ENCODE data around the gene BMAL1. TPM values are rescaled to one million over a fixed set of nuclear protein-coding genes. Genes with fewer than 3 reads are reported as not detected.

Gene BMAL1
- total and polyA plus RNA-seq, 2 of the 8 experiments (the other 6 are each of a cell fraction or from before 2014, with no cell fraction given): 6.8 to 6.9 TPM

DNA sequence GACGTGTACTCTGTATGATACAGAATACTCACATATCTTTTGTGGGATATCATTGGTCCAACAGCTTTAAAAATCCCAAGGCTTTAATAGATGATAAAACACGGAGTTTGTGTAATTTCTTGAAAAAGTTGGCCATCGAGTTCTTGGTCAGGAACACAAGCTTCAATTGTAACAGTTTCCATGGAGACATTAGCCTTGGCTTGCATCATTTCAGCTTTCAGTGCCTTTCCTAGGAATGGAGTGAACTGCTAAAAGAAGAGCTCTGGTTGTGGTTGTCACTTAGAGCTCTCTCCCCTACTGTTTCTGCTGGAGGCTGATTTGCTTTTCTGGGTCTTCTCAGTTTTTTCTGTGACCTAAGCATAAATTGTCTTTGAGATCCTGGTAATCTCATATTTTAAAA is 14.2 kb downstream of the BMAL1 start:
- H3K4ac ChIP-seq (replicated peaks; ENCODE audit: insufficient read length, low read depth, low read length): no peak overlapping the region
- H4K5ac ChIP-seq (ENCODE audit: insufficient read length, low read depth, low read length): no peak overlapping the region
- no peak overlapping the region for H2BK12ac ChIP-seq (ENCODE audit: low read depth, low read length)
- H3K27me3 ChIP-seq (replicated peaks in 1 of 4; ENCODE audit: control insufficient read depth in 3 of 4, extremely low read depth in 1 of 4, insufficient read depth in 3 of 4, low read length in 3 of 4): no peaks in the 10 kb centered on the region
- H3K4me3 ChIP-seq (ENCODE audit: extremely low read depth in 1 of 4, insufficient read depth in 2 of 4, low read depth in 3 of 4, low read length in 4 of 4): no peak overlapping the region
- no peak overlapping the region for H2BK15ac ChIP-seq (ENCODE audit: low read length)
- H3K18ac ChIP-seq (ENCODE audit: extremely low read depth, low read length): no peak overlapping the region
- FAIRE-seq (no peak), DNase-seq (ENCODE audit: low read depth in 1 of 2, low spot score in 2 of 2) (no peak)
- no peak overlapping the region for H4K91ac ChIP-seq (replicated peaks; ENCODE audit: insufficient read length, low read length)
- no peak for TF ChIP-seq KDM4A (IDR thresholded peaks at IDR 0.05; ENCODE audit: low read depth, low read length, severe bottlenecking)
- no peak for TF ChIP-seq CBX5 (IDR thresholded peaks at IDR 0.05; ENCODE audit: low read depth, low read length)
- no peak for TF ChIP-seq TEAD4 (IDR thresholded peaks at IDR 0.05; ENCODE audit: low read depth, low read length)
- H3K79me2 ChIP-seq (ENCODE audit: control insufficient read depth in 1 of 2, insufficient read depth in 2 of 2, low read length in 2 of 2): no peaks in the 10 kb centered on the region
- no peak overlapping the region for H3K27ac ChIP-seq (ENCODE audit: low read depth, low read length)
- no peak overlapping the region for H3K23ac ChIP-seq (ENCODE audit: insufficient read length)
- no peak overlapping the region for H2BK120ac ChIP-seq (replicated peaks; ENCODE audit: low read depth, low read length)
- H2BK5ac ChIP-seq (ENCODE audit: low read depth, low read length): no peak overlapping the region
- H3K9ac ChIP-seq (replicated peaks in 1 of 4; ENCODE audit: extremely low read depth in 1 of 4, low read depth in 3 of 4, low read length in 3 of 4): no peak overlapping the region
- no peak overlapping the region for H3K14ac ChIP-seq (ENCODE audit: insufficient read length)
- POLR2A ChIA-PET (ENCODE audit: partially characterized antibody): interaction anchor here (1.1 kb wide), 1 partner anchor 11 kb away, joined by 3 read pairs; no protein-coding TSS in a partner anchor
- no peak overlapping the region for H3K56ac ChIP-seq (replicated peaks; ENCODE audit: insufficient read length, low read depth, low read length)
- no peaks in the 10 kb centered on the region for H3K9me3 ChIP-seq (ENCODE audit: insufficient read depth in 2 of 2, low read depth in 1 of 2, low read length in 1 of 2)
- CTCF ChIA-PET (ENCODE audit: partially characterized antibody): interaction anchor here (0.7 to 4.0 kb wide), 9 partner anchors 13 to 1092 kb away, joined by 3 to 25 read pairs (median 5); no protein-coding TSS in a partner anchor
- no peak overlapping the region for H2AFZ ChIP-seq (ENCODE audit: low read length)
- H2AK5ac ChIP-seq (ENCODE audit: low read depth, low read length): no peak overlapping the region
- peaks cover 0 to 7% of the 10 kb centered on the region in 2 experiments for H4K20me1 ChIP-seq (replicated peaks in 1 of 2; ENCODE audit: control insufficient read depth in 1 of 2, insufficient read depth in 2 of 2, low read length in 2 of 2)
- 91% methylated on average over 3 of the region's 3 CpGs; no CpG with 5 or more reads in 1 of the 2 experiments for WGBS, 2 experiments (ENCODE audit: extremely low coverage in 1 of 2, insufficient coverage in 1 of 2, insufficient read length in 1 of 2, insufficient replicate concordance in 2 of 2, low coverage in 1 of 2, low lambda C conversion rate in 2 of 2, missing lambda C conversion rate in 1 of 2)
- H3K36me3 ChIP-seq (ENCODE audit: control insufficient read depth in 2 of 4, insufficient read depth in 4 of 4, low read length in 3 of 4): no peaks in the 10 kb centered on the region
- no peaks in the 10 kb centered on the region for H3K23me2 ChIP-seq (ENCODE audit: low read depth, low read length)
- H4K8ac ChIP-seq (ENCODE audit: extremely low read depth, insufficient read depth, low read length): no peak overlapping the region
- H3K4me1 ChIP-seq (replicated peaks in 1 of 4; ENCODE audit: control insufficient read depth in 3 of 4, insufficient read depth in 4 of 4, low read length in 3 of 4): no peaks in the 10 kb centered on the region
- no peak overlapping the region for H3K4me2 ChIP-seq (ENCODE audit: insufficient read depth in 1 of 2, low read depth in 2 of 2, low read length in 2 of 2)
- H3K79me1 ChIP-seq (ENCODE audit: low read depth, low read length): no peaks in the 10 kb centered on the region; the same call in 1 of the 2 replicates
- H2BK20ac ChIP-seq (ENCODE audit: low read length): no peak overlapping the region

Data from H1 (cell line).